ENCODE measurements around the gene CELSR2. TPM values are rescaled to one million over a fixed set of nuclear protein-coding genes. Genes with fewer than 3 reads are reported as not detected.
"Not testable (repeated sequence)": the region's sequence is repeated elsewhere in the genome, so short reads cannot be mapped to it uniquely, and the experiment has no call there.

CELSR2 gene
- total RNA-seq, 2 experiments from 2014 or later, result 1.9 to 2.0 TPM

GRCh38 chr1:109299558-109300343 is 50.4 kb downstream of the CELSR2 start:
- Mint-ChIP-seq H3K4me1 (no peaks in the 10 kb centered on the region), H3K36me3 (ENCODE audit: low read depth) (no peaks in the 10 kb centered on the region), H3K27me3 (peaks cover 8% of the 10 kb centered on the region), H3K9me3 (ENCODE audit: low read depth) (no peaks in the 10 kb centered on the region), H3K4me3 (no peak overlapping the region), H3K27ac (no peak overlapping the region)
- DNase-seq, result no peak
- intact Hi-C loops (cut with DNase I, micrococcal nuclease), result loop anchor here in 1 of 2 experiments (5.0 kb wide), 1 partner anchor 58 kb away; no protein-coding TSS in a partner anchor
- CTCF ChIA-PET, result no interaction called here
- POLR2A ChIA-PET, result interaction anchor here (1.3 kb wide), 1 partner anchor 17 kb away, joined by 5 read pairs; the partner anchor contains the start of gene PSRC1
- ATAC-seq, result no peak

DNA sequence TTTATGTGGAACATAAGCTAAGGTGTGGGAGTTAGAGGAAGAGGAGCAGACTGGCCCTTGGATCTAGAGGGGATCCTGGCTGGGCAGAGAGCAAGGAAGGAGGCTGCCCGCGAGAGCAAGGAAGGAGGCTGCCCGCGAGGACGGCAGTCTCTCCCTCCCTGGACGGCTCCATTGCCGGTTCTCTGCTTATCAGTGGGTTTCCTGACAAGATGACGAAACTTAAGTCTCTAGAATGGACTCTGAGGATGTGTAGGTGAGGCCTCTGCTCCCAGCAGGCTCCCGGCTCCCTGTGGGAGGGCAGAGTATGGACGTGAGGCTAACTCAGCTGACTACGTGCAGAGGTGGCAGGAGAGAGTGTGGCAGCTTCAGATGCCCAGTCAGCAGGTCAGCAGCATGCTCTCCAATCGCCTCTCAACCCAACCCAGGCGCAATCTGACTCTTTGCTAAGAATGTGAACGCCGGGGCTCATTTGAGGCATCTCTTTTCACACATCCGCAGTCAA is 51.4 kb downstream of the CELSR2 start:
- H3K9me3 Mint-ChIP-seq (ENCODE audit: low read depth), result no peaks in the 10 kb centered on the region
- H3K27ac Mint-ChIP-seq, result no peak overlapping the region
- H3K27me3 Mint-ChIP-seq, result peaks cover 5% of the 10 kb centered on the region
- H3K4me1 Mint-ChIP-seq, result no peaks in the 10 kb centered on the region
- intact Hi-C loops (cut with DNase I, micrococcal nuclease), result loop anchor here in 1 of 2 experiments (5.0 kb wide), 1 partner anchor 57 kb away; no protein-coding TSS in a partner anchor
- ATAC-seq, result no peak
- POLR2A ChIA-PET, result interaction anchor here (1.3 kb wide), 1 partner anchor 18 kb away, joined by 5 read pairs; the partner anchor contains the start of gene PSRC1
- CTCF ChIA-PET, result no interaction called here
- no peak for DNase-seq
- H3K36me3 Mint-ChIP-seq (ENCODE audit: low read depth), result no peaks in the 10 kb centered on the region
- no peak overlapping the region for H3K4me3 Mint-ChIP-seq

DNA sequence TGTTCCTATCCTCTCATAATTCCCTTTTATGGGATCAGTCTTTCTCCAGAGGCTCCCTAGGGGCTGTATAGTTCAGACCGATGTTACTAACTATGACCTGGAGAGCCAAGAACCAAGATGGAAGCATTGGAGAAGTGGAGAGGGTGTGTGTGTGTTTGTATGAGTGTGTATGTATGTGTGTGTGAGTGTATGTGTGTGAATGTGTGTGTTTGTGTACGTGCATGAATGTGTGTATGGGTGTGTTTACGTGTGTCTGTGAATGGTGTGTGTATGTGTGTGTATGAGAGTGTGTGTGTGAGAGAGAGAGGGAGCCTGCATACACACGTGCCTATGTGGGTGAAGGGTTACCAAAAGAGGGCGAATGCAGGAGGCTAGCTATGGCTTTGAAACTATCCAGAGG is 52.5 kb downstream of the CELSR2 start:
- no peaks in the 10 kb centered on the region for H3K4me1 Mint-ChIP-seq
- intact Hi-C loops (cut with DNase I, micrococcal nuclease), result loop anchor here in 1 of 2 experiments (5.0 kb wide), 1 partner anchor 55 kb away; no protein-coding TSS in a partner anchor
- H3K9me3 Mint-ChIP-seq (ENCODE audit: low read depth), result no peaks in the 10 kb centered on the region
- DNase-seq, result no peak
- no peak overlapping the region for H3K4me3 Mint-ChIP-seq
- ATAC-seq, result no peak
- H3K27ac Mint-ChIP-seq, result no peak overlapping the region
- POLR2A ChIA-PET, result no interaction called here
- no peaks in the 10 kb centered on the region for H3K36me3 Mint-ChIP-seq (ENCODE audit: low read depth)
- CTCF ChIA-PET, result no interaction called here
- peaks cover 2% of the 10 kb centered on the region for H3K27me3 Mint-ChIP-seq

DNA sequence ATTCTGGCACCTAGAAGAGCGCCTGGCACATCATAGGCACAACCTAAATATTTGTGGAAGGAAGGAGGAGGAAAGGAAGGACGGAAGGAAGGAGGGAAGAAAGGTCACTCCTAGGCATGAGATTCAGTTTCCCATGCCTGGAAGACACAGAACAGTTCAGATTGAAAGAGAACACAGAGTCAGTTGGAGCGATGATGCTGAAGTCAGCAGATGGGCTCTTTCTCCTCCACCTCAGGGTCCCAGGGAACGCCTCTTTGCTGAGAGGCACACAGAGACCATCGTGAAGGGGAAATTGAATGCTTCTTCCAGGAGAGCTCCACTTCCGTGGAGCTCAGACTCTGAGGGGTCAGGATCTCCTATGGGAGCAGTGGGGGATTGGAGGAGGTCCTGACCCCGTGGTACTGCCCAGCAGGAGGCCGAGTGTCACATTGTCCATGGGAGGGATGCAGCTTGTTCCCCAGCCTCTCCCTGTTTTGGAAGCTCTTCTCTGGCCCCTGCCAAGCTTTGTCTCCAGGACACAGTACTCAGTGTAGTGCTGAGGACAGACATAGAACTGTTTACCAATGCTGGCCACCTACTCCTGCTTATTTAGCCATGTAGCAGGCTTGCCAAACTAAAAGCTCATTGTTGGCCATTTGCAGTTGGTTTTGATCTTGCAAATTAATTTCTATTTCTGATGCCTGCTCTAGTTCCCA is 55.0 kb downstream of the CELSR2 start:
- H3K4me1 Mint-ChIP-seq, result no peaks in the 10 kb centered on the region
- H3K27ac Mint-ChIP-seq, result no peak overlapping the region
- no peak for ATAC-seq
- ChIA-PET CTCF (interaction anchor here (0.7 to 1.7 kb wide), 4 partner anchors 40 to 228 kb away, joined by 3 to 5 read pairs (median 4); no protein-coding TSS in a partner anchor), POLR2A (no interaction called here)
- no peak for DNase-seq
- no peaks in the 10 kb centered on the region for H3K9me3 Mint-ChIP-seq (ENCODE audit: low read depth)
- no peaks in the 10 kb centered on the region for H3K36me3 Mint-ChIP-seq (ENCODE audit: low read depth)
- H3K27me3 Mint-ChIP-seq, result no peaks in the 10 kb centered on the region
- intact Hi-C loops (cut with DNase I, micrococcal nuclease), result loop anchor here in 1 of 2 experiments (5.0 kb wide), 1 partner anchor 53 kb away; no protein-coding TSS in a partner anchor
- no peak overlapping the region for H3K4me3 Mint-ChIP-seq

DNA sequence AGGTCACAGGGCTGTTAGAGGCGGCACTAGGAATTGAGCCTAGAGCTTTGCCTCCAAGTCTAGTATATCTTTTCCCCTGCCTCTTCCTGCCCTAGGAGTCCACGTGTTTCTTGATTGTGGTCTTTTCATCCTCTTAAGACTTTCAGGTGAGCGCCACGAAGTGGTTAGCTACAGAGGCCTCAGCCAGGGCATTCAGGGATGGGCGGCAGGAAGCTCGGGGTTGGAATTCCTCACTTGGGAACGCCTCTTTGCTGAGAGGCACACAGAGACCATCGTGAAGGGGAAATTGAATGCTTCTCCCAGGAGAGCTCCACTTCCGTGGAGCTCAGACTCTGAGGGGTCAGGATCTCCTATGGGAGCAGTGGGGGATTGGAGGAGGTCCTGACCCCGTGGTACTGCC is 56.7 kb downstream of the CELSR2 start:
- H3K27ac Mint-ChIP-seq; H3K36me3 Mint-ChIP-seq (ENCODE audit: low read depth); H3K4me3 Mint-ChIP-seq; DNase-seq; ATAC-seq; POLR2A ChIA-PET; H3K9me3 Mint-ChIP-seq (ENCODE audit: low read depth); H3K4me1 Mint-ChIP-seq; H3K27me3 Mint-ChIP-seq: not testable (repeated sequence)
- intact Hi-C loops (cut with DNase I, micrococcal nuclease), result loop anchor here in 1 of 2 experiments (5.0 kb wide), 1 partner anchor 46 kb away; no protein-coding TSS in a partner anchor
- CTCF ChIA-PET, result interaction anchor here (0.8 to 1.1 kb wide), 2 partner anchors 101 to 155 kb away, joined by 3 to 4 read pairs; no protein-coding TSS in a partner anchor

DNA sequence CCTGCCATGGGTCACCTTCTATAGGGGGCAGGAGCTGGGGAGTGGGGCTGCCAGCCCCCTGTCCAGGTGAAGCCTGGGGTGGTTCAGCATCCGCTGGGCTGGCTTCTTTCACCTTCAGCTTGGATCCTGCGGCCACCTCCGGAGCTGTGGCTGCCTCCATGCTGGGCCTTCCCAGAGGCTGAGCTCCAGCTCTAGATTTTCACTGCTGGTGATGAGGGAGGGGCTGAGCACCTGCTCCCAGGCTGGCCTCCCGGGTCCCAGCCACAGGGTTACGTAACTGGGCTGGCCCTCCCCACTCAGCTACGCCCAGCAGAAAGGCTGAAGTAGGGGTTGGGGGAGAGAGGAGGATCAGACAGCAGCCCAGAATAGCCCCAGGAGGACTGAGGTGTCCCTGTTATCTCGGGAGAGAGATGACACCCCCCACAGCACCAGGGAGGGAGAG is 57.5 kb downstream of the CELSR2 start, which contains the start of gene MYBPHL:
Gene MYBPHL, minus strand, starts transcription at position 180 of the 442 bp plus-strand sequence. Its CDS starts 20 bp downstream, at position 160.
- ATAC-seq, result no peak
- CTCF ChIA-PET, result interaction anchor here (0.6 to 1.5 kb wide), 4 partner anchors 29 to 185 kb away, joined by 3 to 6 read pairs (median 4); no protein-coding TSS in a partner anchor
- intact Hi-C loops (cut with DNase I, micrococcal nuclease), result loop anchor here in 1 of 2 experiments (5.0 kb wide), 1 partner anchor 45 kb away; no protein-coding TSS in a partner anchor

DNA sequence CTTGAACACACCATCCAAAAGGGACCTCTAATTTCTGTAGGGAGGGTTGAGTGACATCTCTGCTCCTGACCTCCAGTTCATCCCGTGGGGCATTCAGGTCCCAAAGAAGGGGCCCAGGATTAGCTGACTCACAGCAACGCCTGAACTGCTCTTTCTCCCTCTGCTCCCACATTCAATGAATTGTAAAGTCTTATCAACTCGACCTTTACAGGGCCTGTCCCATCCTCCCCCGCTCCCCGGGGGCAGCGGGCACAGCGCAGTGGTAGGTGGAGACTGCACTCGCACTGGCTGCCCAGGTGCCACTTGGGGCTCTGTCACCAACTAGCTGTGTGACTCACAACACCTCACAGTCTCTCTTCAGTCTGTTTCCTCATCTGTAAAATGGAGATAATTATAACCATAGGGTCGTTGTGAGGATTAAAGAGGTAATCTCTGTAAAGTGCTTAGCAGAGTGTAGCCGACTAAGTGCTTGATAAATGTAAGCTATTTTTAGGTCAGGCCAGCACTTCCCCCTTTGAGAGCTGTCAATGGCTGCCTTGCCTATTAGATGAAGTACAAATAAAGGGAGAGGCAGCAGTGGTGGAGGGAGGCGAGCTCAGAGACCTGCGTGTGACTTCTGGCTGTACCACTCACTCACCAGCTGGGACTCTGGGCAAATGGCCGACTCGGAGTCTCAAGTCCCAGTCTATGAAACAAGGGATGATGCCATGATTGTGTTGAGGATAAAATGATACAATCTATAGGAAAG is 58.1 kb downstream of the CELSR2 start:
- intact Hi-C loops (cut with DNase I, micrococcal nuclease), result loop anchor here in 1 of 2 experiments (5.0 kb wide), 1 partner anchor 45 kb away; no protein-coding TSS in a partner anchor
- H3K27me3 Mint-ChIP-seq, result no peaks in the 10 kb centered on the region
- DNase-seq (peak; percentile 33), ATAC-seq (peak; percentile 76)
- no peaks in the 10 kb centered on the region for H3K36me3 Mint-ChIP-seq (ENCODE audit: low read depth)
- CTCF ChIA-PET, result interaction anchor here (0.6 to 1.9 kb wide), 7 partner anchors 10 to 291 kb away, joined by 3 to 6 read pairs (median 3); no protein-coding TSS in a partner anchor
- H3K4me1 Mint-ChIP-seq, result no peaks in the 10 kb centered on the region
- POLR2A ChIA-PET, result interaction anchor here (0.6 kb wide), 1 partner anchor 117 kb away, joined by 4 read pairs; no protein-coding TSS in a partner anchor
- no peak overlapping the region for H3K27ac Mint-ChIP-seq
- H3K4me3 Mint-ChIP-seq, result no peak overlapping the region
- no peaks in the 10 kb centered on the region for H3K9me3 Mint-ChIP-seq (ENCODE audit: low read depth)

More for the DNA sequence above, 57.5 kb downstream of the CELSR2 start, which contains the start of gene MYBPHL:
- Mint-ChIP-seq H3K36me3 (ENCODE audit: low read depth) (no peaks in the 10 kb centered on the region), H3K4me1 (no peaks in the 10 kb centered on the region), H3K4me3 (no peak within 1 kb of the TSS), H3K9me3 (ENCODE audit: low read depth) (no peaks in the 10 kb centered on the region), H3K27ac (no peak within 1 kb of the TSS), H3K27me3 (no peaks in the 10 kb centered on the region)
- POLR2A ChIA-PET, result interaction anchor here (0.6 kb wide), 1 partner anchor 118 kb away, joined by 4 read pairs; no protein-coding TSS in a partner anchor
- no peak for DNase-seq

DNA sequence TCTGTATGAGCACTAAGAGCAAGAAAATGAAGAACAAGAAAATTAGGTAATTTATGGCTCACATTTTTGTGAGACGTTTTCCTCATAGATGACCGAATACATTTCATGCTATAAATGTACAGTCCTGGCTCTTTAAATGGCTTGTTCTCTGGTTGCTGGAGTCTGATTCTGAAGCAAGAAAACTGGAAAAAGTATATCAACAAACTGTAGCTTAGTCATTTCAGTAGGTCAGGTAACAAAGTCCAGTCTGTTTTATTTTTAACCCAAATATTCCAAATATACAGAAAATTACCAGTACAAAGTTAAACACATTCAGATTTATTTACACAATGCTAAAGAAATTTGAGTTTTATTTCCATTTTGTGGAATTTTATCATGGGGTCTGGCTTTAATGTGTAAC is 60.0 kb downstream of the CELSR2 start:
- DNase-seq (no peak), ATAC-seq (no peak)
- Mint-ChIP-seq H3K4me1 (no peaks in the 10 kb centered on the region), H3K27me3 (no peaks in the 10 kb centered on the region), H3K4me3 (no peak overlapping the region), H3K36me3 (ENCODE audit: low read depth) (no peaks in the 10 kb centered on the region), H3K9me3 (ENCODE audit: low read depth) (no peaks in the 10 kb centered on the region), H3K27ac (no peak overlapping the region)
- intact Hi-C loops (cut with DNase I, micrococcal nuclease), result loop anchor here in 1 of 2 experiments (5.0 kb wide), 1 partner anchor 43 kb away; no protein-coding TSS in a partner anchor
- ChIA-PET CTCF (interaction anchor here (0.6 kb wide), 1 partner anchor 420 kb away, joined by 3 read pairs; no protein-coding TSS in a partner anchor), POLR2A (no interaction called here)

GRCh38 chr1:109312246-109312645 is 62.9 kb downstream of the CELSR2 start:
- DNase-seq (no peak), ATAC-seq (no peak)
- H3K36me3 Mint-ChIP-seq (ENCODE audit: low read depth), result no peaks in the 10 kb centered on the region
- H3K4me1 Mint-ChIP-seq, result no peaks in the 10 kb centered on the region
- no peaks in the 10 kb centered on the region for H3K27me3 Mint-ChIP-seq
- CTCF ChIA-PET, result interaction anchor here (1.3 kb wide), 1 partner anchor 87 kb away, joined by 4 read pairs; no protein-coding TSS in a partner anchor
- POLR2A ChIA-PET, result no interaction called here
- no peak overlapping the region for H3K4me3 Mint-ChIP-seq
- no peak overlapping the region for H3K27ac Mint-ChIP-seq
- H3K9me3 Mint-ChIP-seq (ENCODE audit: low read depth), result no peaks in the 10 kb centered on the region
- intact Hi-C loops (cut with DNase I, micrococcal nuclease), result no loop called here

DNA sequence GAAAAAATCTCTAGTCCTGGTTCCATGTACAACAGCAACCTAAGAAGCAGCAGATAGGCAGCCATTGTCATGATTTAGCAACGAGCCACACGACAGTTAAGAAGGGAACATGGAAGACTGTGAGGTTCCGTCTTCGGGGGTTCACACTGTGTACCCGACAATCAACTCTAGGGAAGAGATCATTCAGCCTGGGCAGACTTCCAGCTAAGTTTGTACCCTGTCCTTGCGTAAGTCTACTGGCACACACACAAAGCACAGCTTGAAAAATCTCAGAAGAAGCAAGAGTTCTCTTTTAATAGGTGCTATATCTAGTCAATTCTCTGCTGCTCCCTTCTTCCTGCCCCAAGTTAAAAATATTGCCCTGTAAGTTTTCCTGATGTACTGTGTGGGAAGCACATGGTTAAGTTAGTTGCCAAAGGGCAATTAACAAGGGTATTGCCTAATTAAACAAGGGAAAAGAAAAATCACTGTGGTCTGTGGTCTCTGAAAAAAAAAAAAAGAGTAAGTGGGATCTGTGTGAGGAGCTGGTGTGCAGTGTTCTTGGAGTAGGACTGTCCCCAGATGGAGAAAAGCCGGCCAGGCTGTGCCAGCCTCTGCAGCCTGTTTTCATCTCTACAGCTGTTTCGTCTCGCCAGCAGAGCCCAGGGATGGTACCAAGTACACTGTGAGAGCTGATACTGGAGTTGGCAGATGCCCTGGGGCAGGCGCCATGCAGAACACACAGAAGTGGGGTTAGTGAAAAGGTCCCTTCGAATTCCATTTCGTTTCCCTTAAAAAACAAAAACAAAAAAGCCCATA is 63.8 kb downstream of the CELSR2 start:
- H3K4me1 Mint-ChIP-seq, result no peaks in the 10 kb centered on the region
- ChIA-PET CTCF (interaction anchor here (1.1 to 1.3 kb wide), 2 partner anchors 86 to 112 kb away, joined by 4 read pairs; no protein-coding TSS in a partner anchor), POLR2A (no interaction called here)
- no peak overlapping the region for H3K27ac Mint-ChIP-seq
- intact Hi-C loops (cut with DNase I, micrococcal nuclease), result no loop called here
- ATAC-seq, result no peak
- no peaks in the 10 kb centered on the region for H3K9me3 Mint-ChIP-seq (ENCODE audit: low read depth)
- H3K36me3 Mint-ChIP-seq (ENCODE audit: low read depth), result no peaks in the 10 kb centered on the region
- H3K4me3 Mint-ChIP-seq, result no peak overlapping the region
- H3K27me3 Mint-ChIP-seq, result no peaks in the 10 kb centered on the region
- no peak for DNase-seq
